ENCODE measurements around the gene HES3.

HES3 gene

GRCh38 chr1:6261615-6261995 lies 17.6 kb downstream of the HES3 start:
- no peak for TF ChIP-seq CTCF (IDR thresholded peaks at IDR 0.05; ENCODE audit: low read depth, low read length)
- no peak for DNase-seq (ENCODE audit: extremely low read depth, low read depth)

GRCh38 chr1:6262555-6263420 lies 18.8 kb downstream of the HES3 start:
- no peak for TF ChIP-seq CTCF (IDR thresholded peaks at IDR 0.05; ENCODE audit: low read depth, low read length)
- no peak for DNase-seq (ENCODE audit: extremely low read depth, low read depth)

- no peak for TF ChIP-seq CTCF (IDR thresholded peaks at IDR 0.05; ENCODE audit: low read depth, low read length)
- DNase-seq (ENCODE audit: extremely low read depth, low read depth) = no peak
These were observed 19.7 kb downstream of the HES3 start for GRCh38 chr1:6263716-6264115.

- TF ChIP-seq CTCF (IDR thresholded peaks at IDR 0.05; ENCODE audit: low read depth, low read length) = no peak
- DNase-seq (ENCODE audit: extremely low read depth, low read depth) = no peak
These were observed 21.2 kb downstream of the HES3 start for GRCh38 chr1:6265151-6265550.

GRCh38 chr1:6266641-6267040 lies 22.7 kb downstream of the HES3 start:
- TF ChIP-seq CTCF (IDR thresholded peaks at IDR 0.05; ENCODE audit: low read depth, low read length) = no peak
- DNase-seq (ENCODE audit: extremely low read depth, low read depth) = no peak

GRCh38 chr1:6267686-6268322 lies 23.8 kb downstream of the HES3 start:
- TF ChIP-seq CTCF (IDR thresholded peaks at IDR 0.05; ENCODE audit: low read depth, low read length) = no peak
- DNase-seq (ENCODE audit: extremely low read depth, low read depth) = no peak

- no peak for TF ChIP-seq CTCF (IDR thresholded peaks at IDR 0.05; ENCODE audit: low read depth, low read length)
- no peak for DNase-seq (ENCODE audit: extremely low read depth, low read depth)
These were observed 24.4 kb downstream of the HES3 start for GRCh38 chr1:6268415-6268814.
